Medulla oblongata (tissue), 1 donor: ENCODE measurements around the gene SCYL2.
"Not testable (repeated sequence)": the region's sequence is repeated elsewhere in the genome, so short reads cannot be mapped to it uniquely, and the experiment has no call there.

Source experiments
- DNase-seq: peaks from one replicate; pipeline ENCODE4 v3.0.0-alpha.2; 2015; ENCODE audit errors: extremely low spot score

Gene SCYL2

GRCh38 chr12:100317371-100317770 is 50.4 kb downstream of the SCYL2 start:
- DNase-seq, result no peak

GRCh38 chr12:100324498-100324897 is 57.5 kb downstream of the SCYL2 start:
- no peak for DNase-seq

GRCh38 chr12:100326208-100326607 is 59.2 kb downstream of the SCYL2 start:
- DNase-seq, result no peak

- DNase-seq, result no peak
Observed at GRCh38 chr12:100329800-100330199, 62.8 kb downstream of the SCYL2 start.

GRCh38 chr12:100331871-100332270 is 64.9 kb downstream of the SCYL2 start:
- DNase-seq, result no peak

- no peak for DNase-seq
Observed at GRCh38 chr12:100332852-100333251, 65.9 kb downstream of the SCYL2 start.

- no peak for DNase-seq
Observed at GRCh38 chr12:100337299-100337698, 70.3 kb downstream of the SCYL2 start.

GRCh38 chr12:100337727-100338126 is 70.8 kb downstream of the SCYL2 start:
- DNase-seq, result no peak

- DNase-seq, result no peak
Observed at GRCh38 chr12:100339071-100339470, 72.1 kb downstream of the SCYL2 start.

GRCh38 chr12:100342897-100343296 is 75.9 kb downstream of the SCYL2 start:
- not testable (repeated sequence) for DNase-seq

- DNase-seq, result not testable (repeated sequence)
Observed at GRCh38 chr12:100344351-100344750, 77.4 kb downstream of the SCYL2 start.

- DNase-seq, result no peak
Observed at GRCh38 chr12:100345020-100345767, 78.2 kb downstream of the SCYL2 start.

GRCh38 chr12:100346660-100347059 is 79.7 kb downstream of the SCYL2 start:
- no peak for DNase-seq

- peak; percentile 30 for DNase-seq
Observed at GRCh38 chr12:100348657-100349454, 81.9 kb downstream of the SCYL2 start.

GRCh38 chr12:100356644-100357223 is 89.8 kb downstream of the SCYL2 start, which contains the start of gene SLC17A8:
SLC17A8 (plus strand) TSS chr12:100357074; CDS start chr12:100357392, 318 bp downstream.
- DNase-seq, result no peak

GRCh38 chr12:100359248-100359647 is 92.3 kb downstream of the SCYL2 start:
- no peak for DNase-seq

GRCh38 chr12:100359822-100360221 is 92.8 kb downstream of the SCYL2 start:
- DNase-seq, result no peak

- DNase-seq, result no peak
Observed at GRCh38 chr12:100360450-100360849, 93.5 kb downstream of the SCYL2 start.

- DNase-seq, result no peak
Observed at GRCh38 chr12:100364324-100364723, 97.3 kb downstream of the SCYL2 start.

GRCh38 chr12:100365411-100365810 is 98.4 kb downstream of the SCYL2 start:
- DNase-seq, result no peak

- no peak for DNase-seq
Observed at GRCh38 chr12:100368066-100368465, 101.1 kb downstream of the SCYL2 start.

- no peak for DNase-seq
Observed at GRCh38 chr12:100371146-100371545, 104.2 kb downstream of the SCYL2 start.
